ENCODE data around the gene ONECUT3.

DNA sequence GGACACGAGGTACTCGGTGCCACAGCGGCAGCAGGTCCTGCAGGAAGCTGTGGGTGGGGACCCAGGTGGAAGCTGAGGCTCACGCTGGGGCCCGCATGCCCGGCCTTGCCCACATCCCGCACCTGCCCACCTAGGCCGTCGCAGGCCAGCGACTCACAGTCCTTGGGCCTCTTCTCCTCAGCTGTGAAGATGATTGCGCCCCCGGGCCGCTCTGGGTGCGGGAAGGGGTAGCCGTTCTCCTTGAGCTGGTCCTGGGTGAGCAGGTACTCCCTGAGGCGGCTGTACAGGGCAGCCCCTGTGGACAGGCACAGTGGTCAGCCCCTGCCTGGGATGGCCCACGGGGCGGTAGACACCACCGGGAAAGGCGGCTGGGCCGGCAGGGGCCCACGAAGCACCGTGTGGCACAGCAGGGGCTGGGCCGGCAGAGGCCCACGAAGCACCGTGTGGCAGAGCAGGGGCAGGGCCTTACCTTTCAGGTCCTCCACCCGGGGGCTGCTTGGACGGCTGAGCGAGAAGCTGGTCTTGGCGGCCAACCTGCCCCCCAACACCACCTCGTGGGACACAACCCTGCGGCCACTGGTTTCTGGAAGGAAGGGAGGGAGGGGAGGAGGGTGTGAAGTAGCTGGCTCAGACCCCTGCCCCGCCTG lies 65.4 kb downstream of the ONECUT3 start:
- TF ChIP-seq, protein P1, sequence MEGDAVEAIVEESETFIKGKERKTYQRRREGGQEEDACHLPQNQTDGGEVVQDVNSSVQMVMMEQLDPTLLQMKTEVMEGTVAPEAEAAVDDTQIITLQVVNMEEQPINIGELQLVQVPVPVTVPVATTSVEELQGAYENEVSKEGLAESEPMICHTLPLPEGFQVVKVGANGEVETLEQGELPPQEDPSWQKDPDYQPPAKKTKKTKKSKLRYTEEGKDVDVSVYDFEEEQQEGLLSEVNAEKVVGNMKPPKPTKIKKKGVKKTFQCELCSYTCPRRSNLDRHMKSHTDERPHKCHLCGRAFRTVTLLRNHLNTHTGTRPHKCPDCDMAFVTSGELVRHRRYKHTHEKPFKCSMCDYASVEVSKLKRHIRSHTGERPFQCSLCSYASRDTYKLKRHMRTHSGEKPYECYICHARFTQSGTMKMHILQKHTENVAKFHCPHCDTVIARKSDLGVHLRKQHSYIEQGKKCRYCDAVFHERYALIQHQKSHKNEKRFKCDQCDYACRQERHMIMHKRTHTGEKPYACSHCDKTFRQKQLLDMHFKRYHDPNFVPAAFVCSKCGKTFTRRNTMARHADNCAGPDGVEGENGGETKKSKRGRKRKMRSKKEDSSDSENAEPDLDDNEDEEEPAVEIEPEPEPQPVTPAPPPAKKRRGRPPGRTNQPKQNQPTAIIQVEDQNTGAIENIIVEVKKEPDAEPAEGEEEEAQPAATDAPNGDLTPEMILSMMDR (IDR thresholded peaks at IDR 0.05; ENCODE audit: insufficient read depth, low read length) = no peak
- TF ChIP-seq POLR2AphosphoS5 (IDR thresholded peaks at IDR 0.05; ENCODE audit: low read depth) (no peak), GABPA (IDR thresholded peaks at IDR 0.05; ENCODE audit: low read depth) (no peak)
- TF ChIP-seq, protein P2, sequence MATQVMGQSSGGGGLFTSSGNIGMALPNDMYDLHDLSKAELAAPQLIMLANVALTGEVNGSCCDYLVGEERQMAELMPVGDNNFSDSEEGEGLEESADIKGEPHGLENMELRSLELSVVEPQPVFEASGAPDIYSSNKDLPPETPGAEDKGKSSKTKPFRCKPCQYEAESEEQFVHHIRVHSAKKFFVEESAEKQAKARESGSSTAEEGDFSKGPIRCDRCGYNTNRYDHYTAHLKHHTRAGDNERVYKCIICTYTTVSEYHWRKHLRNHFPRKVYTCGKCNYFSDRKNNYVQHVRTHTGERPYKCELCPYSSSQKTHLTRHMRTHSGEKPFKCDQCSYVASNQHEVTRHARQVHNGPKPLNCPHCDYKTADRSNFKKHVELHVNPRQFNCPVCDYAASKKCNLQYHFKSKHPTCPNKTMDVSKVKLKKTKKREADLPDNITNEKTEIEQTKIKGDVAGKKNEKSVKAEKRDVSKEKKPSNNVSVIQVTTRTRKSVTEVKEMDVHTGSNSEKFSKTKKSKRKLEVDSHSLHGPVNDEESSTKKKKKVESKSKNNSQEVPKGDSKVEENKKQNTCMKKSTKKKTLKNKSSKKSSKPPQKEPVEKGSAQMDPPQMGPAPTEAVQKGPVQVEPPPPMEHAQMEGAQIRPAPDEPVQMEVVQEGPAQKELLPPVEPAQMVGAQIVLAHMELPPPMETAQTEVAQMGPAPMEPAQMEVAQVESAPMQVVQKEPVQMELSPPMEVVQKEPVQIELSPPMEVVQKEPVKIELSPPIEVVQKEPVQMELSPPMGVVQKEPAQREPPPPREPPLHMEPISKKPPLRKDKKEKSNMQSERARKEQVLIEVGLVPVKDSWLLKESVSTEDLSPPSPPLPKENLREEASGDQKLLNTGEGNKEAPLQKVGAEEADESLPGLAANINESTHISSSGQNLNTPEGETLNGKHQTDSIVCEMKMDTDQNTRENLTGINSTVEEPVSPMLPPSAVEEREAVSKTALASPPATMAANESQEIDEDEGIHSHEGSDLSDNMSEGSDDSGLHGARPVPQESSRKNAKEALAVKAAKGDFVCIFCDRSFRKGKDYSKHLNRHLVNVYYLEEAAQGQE (IDR thresholded peaks at IDR 0.05; ENCODE audit: insufficient replicate concordance, low read depth) = no peak
